ENCODE results near the gene KASH5.

- TF ChIP-seq POLR2A (IDR thresholded peaks at IDR 0.05) (no peak), CTCF (IDR thresholded peaks at IDR 0.05) (no peak), EP300 (IDR thresholded peaks at IDR 0.05) (no peak)
Measured at GRCh38 chr19:49347191-49347590, 40.9 kb upstream of the KASH5 start.

Measured in ovary (tissue), 3 donors.